HG03520 (cell line): ENCODE data around the gene CTXND1.

Source experiments
- ATAC-seq: cut with Tn5 transposase; IDR thresholded peaks from one replicate; pipeline ENCODE4 v1.9.1; 2021; ENCODE audit warnings: mild to moderate bottlenecking, moderate library complexity; ENCODE audit not compliant: unreplicated experiment

Gene CTXND1

GRCh38 chr15:80210611-80211573 lies 41.1 kb downstream of the CTXND1 start:
- ATAC-seq, result no peak

GRCh38 chr15:80208758-80209734 lies 43.0 kb downstream of the CTXND1 start:
- ATAC-seq, result no peak

- ATAC-seq, result no peak
Observed at GRCh38 chr15:80207887-80208286, 44.1 kb downstream of the CTXND1 start.

- ATAC-seq, result no peak
Observed at GRCh38 chr15:80204231-80204630, 47.8 kb downstream of the CTXND1 start.

- no peak for ATAC-seq
Observed at GRCh38 chr15:80203361-80203885, 48.6 kb downstream of the CTXND1 start.

- no peak for ATAC-seq
Observed at GRCh38 chr15:80202641-80203360, 49.2 kb downstream of the CTXND1 start.

GRCh38 chr15:80202016-80202315 lies 50.0 kb downstream of the CTXND1 start:
- no peak for ATAC-seq

- no peak for ATAC-seq
Observed at GRCh38 chr15:80201256-80202015, 50.6 kb downstream of the CTXND1 start.

- no peak for ATAC-seq
Observed at GRCh38 chr15:80199869-80200268, 52.1 kb downstream of the CTXND1 start.

GRCh38 chr15:80199366-80199765 lies 52.6 kb downstream of the CTXND1 start:
- no peak for ATAC-seq

GRCh38 chr15:80194914-80195313 lies 57.1 kb downstream of the CTXND1 start:
- no peak for ATAC-seq

GRCh38 chr15:80194186-80194585 lies 57.8 kb downstream of the CTXND1 start:
- ATAC-seq, result no peak

GRCh38 chr15:80191897-80192595 lies 60.0 kb downstream of the CTXND1 start:
- no peak for ATAC-seq

GRCh38 chr15:80191198-80191597 lies 60.8 kb downstream of the CTXND1 start:
- ATAC-seq, result no peak

GRCh38 chr15:80188251-80188650 lies 63.8 kb downstream of the CTXND1 start:
- no peak for ATAC-seq

GRCh38 chr15:80186597-80186996 lies 65.4 kb downstream of the CTXND1 start:
- ATAC-seq, result no peak

GRCh38 chr15:80186066-80186465 lies 65.9 kb downstream of the CTXND1 start:
- ATAC-seq, result no peak

GRCh38 chr15:80185152-80185551 lies 66.9 kb downstream of the CTXND1 start:
- ATAC-seq, result no peak

GRCh38 chr15:80184554-80184953 lies 67.5 kb downstream of the CTXND1 start:
- ATAC-seq, result no peak
